SU-DHL-6 (cell line): Measurements from ENCODE around the gene TRPM3.

Experiments
- H2AFZ ChIP-seq: fragments of 200-600 bp; sonication (generic); 2 replicates; pipeline ENCODE4 v1.6.1; 2014; ENCODE audit warnings: low read depth, mild to moderate bottlenecking, moderate library complexity, mixed read lengths, antibody characterized with exemption, low read length; ENCODE audit not compliant: severe bottlenecking
- H3F3A ChIP-seq: fragments of 200-600 bp; shearing (Covaris generic); 2 replicates; pipeline ENCODE4 v1.6.0; 2016; ENCODE audit warnings: antibody characterized with exemption, mild to moderate bottlenecking; ENCODE audit not compliant: insufficient read depth
- H3K27ac ChIP-seq: fragments of 200-600 bp; sonication (generic); 2 replicates; pipeline ENCODE4 v1.5.1; 2016; ENCODE audit warnings: low read depth, mild to moderate bottlenecking, low read length, moderate library complexity, mixed read lengths
- H3K27me3 ChIP-seq: fragments of 200-600 bp; sonication (generic), shearing (Covaris generic); 2 replicates; pipeline ENCODE4 v1.6.0; 2014; ENCODE audit warnings: mild to moderate bottlenecking, low read length
- H3K36me3 ChIP-seq: fragments of 200-600 bp; sonication (generic); 2 replicates; pipeline ENCODE4 v1.6.1; 2014; ENCODE audit warnings: mild to moderate bottlenecking, low read length, mixed read lengths
- H3K4me2 ChIP-seq: fragments of 300-600, 200-600 bp; shearing (Covaris generic), sonication (generic); 2 replicates; pipeline ENCODE4 v1.6.0; 2014; ENCODE audit warnings: low read length, low read depth, mild to moderate bottlenecking; ENCODE audit not compliant: poor library complexity, severe bottlenecking
- H3K4me3 ChIP-seq: fragments of 200-600 bp; sonication (generic); 2 replicates; pipeline ENCODE4 v1.5.1; 2014; ENCODE audit warnings: antibody characterized with exemption, low read length, mild to moderate bottlenecking, mixed read lengths; ENCODE audit not compliant: insufficient read depth, poor library complexity, severe bottlenecking
- H3K79me2 ChIP-seq: fragments of 200-600 bp; sonication (generic); 2 replicates; pipeline ENCODE4 v1.6.1; 2014; ENCODE audit warnings: mild to moderate bottlenecking, low read length, moderate library complexity; ENCODE audit not compliant: insufficient read depth
- H3K9ac ChIP-seq: fragments of 200-600 bp; sonication (generic); 2 replicates; pipeline ENCODE4 v1.7.0; 2014; ENCODE audit warnings: mild to moderate bottlenecking, low read length
- H3K9me2 ChIP-seq: fragments of 200-600 bp; sonication (generic); replicated peaks from 2 replicates; pipeline ENCODE4 v1.6.1; 2014; ENCODE audit warnings: low read length; ENCODE audit not compliant: insufficient read depth
- H3K9me3 ChIP-seq: fragments of 200-600 bp; sonication (generic); 2 replicates; pipeline ENCODE4 v1.6.1; 2014; ENCODE audit warnings: low read length, mixed read lengths; ENCODE audit not compliant: insufficient read depth
- H4K20me1 ChIP-seq: fragments of 200-600 bp; sonication (generic); 2 replicates; pipeline ENCODE4 v1.6.1; 2014; ENCODE audit warnings: low read depth, mild to moderate bottlenecking, antibody characterized with exemption, low read length, moderate library complexity, mixed read lengths
- CTCF ChIP-seq: fragments of 200-600 bp; sonication (generic); IDR thresholded peaks from one replicate; pipeline ENCODE4 v1.5.1; 2017; ENCODE audit warnings: antibody characterized with exemption, mild to moderate bottlenecking, low read length, moderate library complexity; ENCODE audit not compliant: insufficient read depth, poor library complexity, severe bottlenecking
- EZH2phosphoT487 ChIP-seq: fragments of 200-600 bp; sonication (generic), shearing (Covaris generic); conservative IDR thresholded peaks from 2 replicates; pipeline ENCODE4 v1.6.1; 2018; ENCODE audit warnings: mild to moderate bottlenecking, antibody characterized with exemption, low read length, moderate library complexity, mixed read lengths

TRPM3 gene

GRCh38 chr9:70625078-70625477 lies 496.3 kb downstream of the TRPM3 start:
- Histone ChIP-seq H3K27me3 (no peaks in the 10 kb centered on the region), H3K36me3 (no peaks in the 10 kb centered on the region), H3F3A (no peaks in the 10 kb centered on the region), H2AFZ (no peak overlapping the region), H3K4me3 (no peak overlapping the region), H3K79me2 (no peaks in the 10 kb centered on the region), H3K27ac (no peak overlapping the region), H3K4me2 (no peak overlapping the region), H3K9me2 (no peaks in the 10 kb centered on the region), H4K20me1 (no peaks in the 10 kb centered on the region), H3K9me3 (no peaks in the 10 kb centered on the region), H3K9ac (no peak overlapping the region)
- TF ChIP-seq CTCF (no peak), EZH2phosphoT487 (no peak)

- Histone ChIP-seq H3F3A (no peaks in the 10 kb centered on the region), H3K79me2 (no peaks in the 10 kb centered on the region), H2AFZ (no peak overlapping the region), H3K9me2 (no peaks in the 10 kb centered on the region), H3K9me3 (no peaks in the 10 kb centered on the region), H3K27ac (no peak overlapping the region), H3K4me3 (no peak overlapping the region), H3K4me2 (no peak overlapping the region), H3K27me3 (0 out of 2 replicates have a peak, but pooled peaks cover under 1% of the 10 kb centered on the region), H3K9ac (no peak overlapping the region), H3K36me3 (no peaks in the 10 kb centered on the region), H4K20me1 (no peaks in the 10 kb centered on the region)
- TF ChIP-seq CTCF (no peak), EZH2phosphoT487 (no peak)
Measured at GRCh38 chr9:70618784-70619183, 502.6 kb downstream of the TRPM3 start.

- no peak overlapping the region for H2AFZ ChIP-seq
- H3K4me2 ChIP-seq, result no peak overlapping the region
- TF ChIP-seq EZH2phosphoT487 (no peak), CTCF (no peak)
- no peaks in the 10 kb centered on the region for H3K79me2 ChIP-seq
- no peak overlapping the region for H3K27ac ChIP-seq
- H3F3A ChIP-seq, result no peaks in the 10 kb centered on the region
- 0 out of 2 replicates have a peak, but pooled peaks cover 3% of the 10 kb centered on the region for H3K27me3 ChIP-seq
- no peak overlapping the region for H3K9ac ChIP-seq
- H4K20me1 ChIP-seq, result no peaks in the 10 kb centered on the region
- no peaks in the 10 kb centered on the region for H3K9me3 ChIP-seq
- no peaks in the 10 kb centered on the region for H3K36me3 ChIP-seq
- no peaks in the 10 kb centered on the region for H3K9me2 ChIP-seq
- H3K4me3 ChIP-seq, result no peak overlapping the region
Measured at GRCh38 chr9:70617033-70617828, 504.2 kb downstream of the TRPM3 start.
